ENCODE results near the gene ARHGEF26.
A peak's percentile ranks its signal among the peaks of the same experiment; 100 is the strongest.
"Not testable (repeated sequence)": the region's sequence is repeated elsewhere in the genome, so short reads cannot be mapped to it uniquely, and the experiment has no call there.

Gene ARHGEF26, protein sequence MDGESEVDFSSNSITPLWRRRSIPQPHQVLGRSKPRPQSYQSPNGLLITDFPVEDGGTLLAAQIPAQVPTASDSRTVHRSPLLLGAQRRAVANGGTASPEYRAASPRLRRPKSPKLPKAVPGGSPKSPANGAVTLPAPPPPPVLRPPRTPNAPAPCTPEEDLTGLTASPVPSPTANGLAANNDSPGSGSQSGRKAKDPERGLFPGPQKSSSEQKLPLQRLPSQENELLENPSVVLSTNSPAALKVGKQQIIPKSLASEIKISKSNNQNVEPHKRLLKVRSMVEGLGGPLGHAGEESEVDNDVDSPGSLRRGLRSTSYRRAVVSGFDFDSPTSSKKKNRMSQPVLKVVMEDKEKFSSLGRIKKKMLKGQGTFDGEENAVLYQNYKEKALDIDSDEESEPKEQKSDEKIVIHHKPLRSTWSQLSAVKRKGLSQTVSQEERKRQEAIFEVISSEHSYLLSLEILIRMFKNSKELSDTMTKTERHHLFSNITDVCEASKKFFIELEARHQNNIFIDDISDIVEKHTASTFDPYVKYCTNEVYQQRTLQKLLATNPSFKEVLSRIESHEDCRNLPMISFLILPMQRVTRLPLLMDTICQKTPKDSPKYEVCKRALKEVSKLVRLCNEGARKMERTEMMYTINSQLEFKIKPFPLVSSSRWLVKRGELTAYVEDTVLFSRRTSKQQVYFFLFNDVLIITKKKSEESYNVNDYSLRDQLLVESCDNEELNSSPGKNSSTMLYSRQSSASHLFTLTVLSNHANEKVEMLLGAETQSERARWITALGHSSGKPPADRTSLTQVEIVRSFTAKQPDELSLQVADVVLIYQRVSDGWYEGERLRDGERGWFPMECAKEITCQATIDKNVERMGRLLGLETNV

DNA sequence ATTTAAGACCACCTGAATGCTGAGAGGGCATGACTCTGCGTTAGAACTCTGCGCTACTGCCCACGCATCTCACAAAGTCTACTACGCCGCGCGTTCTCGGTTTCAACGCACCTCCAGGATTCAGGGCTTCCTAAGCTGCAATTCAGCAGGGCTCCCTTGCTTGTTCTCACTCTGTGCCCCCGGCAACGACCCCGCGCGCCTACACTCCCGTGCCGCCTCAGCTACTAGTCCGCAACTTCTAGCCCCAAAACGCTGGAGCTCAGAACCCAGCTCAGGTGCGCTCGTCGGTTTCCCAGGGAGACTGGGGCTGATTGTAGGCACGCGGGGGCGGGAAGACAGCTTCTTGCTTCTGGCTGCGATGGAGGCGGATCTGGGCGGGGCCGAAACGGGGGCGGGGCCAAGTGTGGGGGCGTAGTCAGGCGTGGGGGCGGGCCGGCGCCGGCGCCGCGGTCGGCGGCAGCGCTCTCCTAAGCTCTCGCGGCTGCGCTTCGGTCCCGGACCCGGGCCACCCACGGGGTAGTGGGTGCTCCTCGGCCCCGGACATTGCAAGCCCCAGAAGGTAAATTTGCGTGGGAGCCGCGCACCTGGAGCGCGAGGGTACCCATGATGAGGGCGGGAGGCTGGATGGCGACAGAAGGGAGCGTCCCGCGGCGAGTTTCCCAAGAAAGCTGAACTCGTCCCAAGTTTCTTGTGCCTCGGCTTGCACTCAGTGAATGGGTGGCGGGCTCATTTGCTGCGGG, at the start of gene ARHGEF26:
TSS of gene ARHGEF26 (plus strand) at position 430 of the 740 bp plus-strand sequence. CDS start 603 bp downstream, outside the sequence.
- DNase-seq: peak; percentile 71 to 82

DNA sequence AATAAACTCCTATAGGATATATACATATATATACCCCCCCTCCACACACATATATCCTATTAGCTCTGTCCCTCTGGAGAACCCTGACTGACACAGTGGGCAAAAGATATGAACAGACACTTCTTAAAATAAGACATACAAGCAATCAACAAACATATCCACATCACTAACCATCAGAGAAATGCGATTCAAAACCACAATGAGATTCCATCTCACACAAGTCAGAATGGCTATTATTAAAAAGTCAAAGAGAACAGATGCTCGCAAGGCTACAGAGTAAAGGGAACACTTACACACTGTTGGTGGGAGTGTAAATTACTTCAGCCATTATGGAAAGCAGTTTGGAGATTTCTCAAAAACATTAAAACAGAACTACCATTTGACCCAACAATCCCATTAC, 46.2 kb upstream of the ARHGEF26 start:
- no peak for DNase-seq

DNA sequence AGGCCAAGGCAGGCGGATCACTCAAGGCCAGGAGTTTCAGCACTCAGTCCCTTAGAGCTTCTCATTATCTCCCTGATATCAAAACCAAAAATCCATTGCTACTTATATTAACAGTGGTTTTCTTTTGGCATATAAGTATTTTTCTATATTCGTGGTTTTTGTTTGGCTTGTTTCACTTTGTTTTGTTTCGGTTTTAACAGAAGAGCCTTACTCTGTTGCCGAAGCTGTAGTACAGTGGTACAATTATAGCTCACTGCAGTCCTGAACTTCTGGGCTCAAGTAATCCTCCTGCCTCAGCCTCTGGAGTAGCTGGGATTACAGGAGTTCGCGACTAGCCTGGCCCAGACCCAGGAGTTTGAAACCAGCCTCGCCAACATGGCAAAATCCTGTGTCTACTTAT, 42.5 kb upstream of the ARHGEF26 start:
- no peak for DNase-seq

DNA sequence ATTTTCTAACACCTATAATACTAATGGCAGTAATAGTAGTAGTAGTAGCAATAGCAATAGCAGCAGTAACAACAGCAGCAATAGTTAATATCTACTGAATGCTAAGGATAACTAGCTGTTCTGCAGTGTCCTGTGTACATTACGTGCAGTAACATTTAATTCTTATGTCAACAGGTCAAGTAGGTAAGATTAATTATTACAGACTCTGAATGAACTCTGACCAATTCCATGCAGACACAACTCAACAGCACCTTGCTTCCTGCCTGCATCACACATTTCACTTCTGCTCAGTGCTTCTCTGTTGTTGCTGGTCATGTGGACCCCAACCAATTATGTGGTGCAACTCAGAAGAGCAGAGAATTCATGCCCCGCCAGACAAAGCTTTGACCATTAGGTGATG, 39.9 kb upstream of the ARHGEF26 start:
- DNase-seq: no peak

DNA sequence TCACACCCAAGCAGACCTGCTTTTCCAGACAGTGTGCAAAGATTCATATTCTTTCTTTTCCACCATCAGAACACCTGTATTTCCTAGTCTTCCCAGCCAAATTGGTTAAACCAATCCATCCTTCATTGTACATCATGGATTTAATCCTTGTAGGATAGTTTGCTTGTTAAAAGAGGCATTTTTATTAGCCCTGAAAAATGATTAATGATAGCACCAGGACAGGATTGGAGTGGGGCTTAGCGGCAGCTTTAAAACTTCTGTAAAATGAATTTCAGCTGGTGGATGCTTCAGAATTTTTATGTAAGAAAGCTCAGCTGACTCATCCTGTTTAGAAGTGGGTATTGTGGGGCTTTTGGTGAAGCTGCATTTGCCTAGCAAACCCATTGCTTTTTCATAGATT, 36.1 kb upstream of the ARHGEF26 start:
- no peak for DNase-seq

DNA sequence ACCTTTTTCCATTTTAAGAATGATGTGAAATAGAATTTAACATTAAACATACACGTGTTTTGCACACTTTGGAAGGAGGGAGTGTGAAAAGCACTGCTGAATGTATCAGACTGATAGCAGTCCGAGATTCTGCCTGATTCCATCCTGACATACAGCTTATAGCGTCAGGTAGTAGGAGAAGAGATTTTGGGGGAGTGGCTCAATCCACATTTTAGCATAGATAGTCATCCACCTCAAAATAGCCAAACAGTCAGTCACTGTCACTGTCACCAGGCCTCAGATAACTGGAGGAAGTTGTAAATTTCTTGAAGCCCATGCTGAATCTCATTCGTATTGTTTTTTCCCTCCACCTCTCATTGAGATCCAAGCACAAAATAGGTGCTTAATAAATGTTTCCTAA, 35.4 kb upstream of the ARHGEF26 start:
- no peak for DNase-seq

DNA sequence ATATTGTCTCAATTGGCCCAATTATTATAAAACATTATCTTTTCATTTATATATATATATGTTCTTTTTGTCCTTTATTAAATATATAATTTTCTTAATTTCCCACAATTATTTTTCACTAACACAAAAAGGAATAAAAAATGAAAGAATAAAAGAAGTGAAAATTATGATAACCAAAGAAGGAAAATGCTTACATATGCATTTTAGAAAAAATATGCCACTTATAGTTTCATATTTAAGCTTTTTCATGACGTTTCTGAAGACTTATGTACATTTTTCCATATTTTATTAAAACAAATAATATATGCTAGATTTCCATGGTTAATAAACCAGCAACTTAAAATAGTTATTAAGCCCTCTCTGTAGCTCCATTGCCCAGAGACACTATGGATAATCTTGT, 34.9 kb upstream of the ARHGEF26 start:
- DNase-seq: no peak

DNA sequence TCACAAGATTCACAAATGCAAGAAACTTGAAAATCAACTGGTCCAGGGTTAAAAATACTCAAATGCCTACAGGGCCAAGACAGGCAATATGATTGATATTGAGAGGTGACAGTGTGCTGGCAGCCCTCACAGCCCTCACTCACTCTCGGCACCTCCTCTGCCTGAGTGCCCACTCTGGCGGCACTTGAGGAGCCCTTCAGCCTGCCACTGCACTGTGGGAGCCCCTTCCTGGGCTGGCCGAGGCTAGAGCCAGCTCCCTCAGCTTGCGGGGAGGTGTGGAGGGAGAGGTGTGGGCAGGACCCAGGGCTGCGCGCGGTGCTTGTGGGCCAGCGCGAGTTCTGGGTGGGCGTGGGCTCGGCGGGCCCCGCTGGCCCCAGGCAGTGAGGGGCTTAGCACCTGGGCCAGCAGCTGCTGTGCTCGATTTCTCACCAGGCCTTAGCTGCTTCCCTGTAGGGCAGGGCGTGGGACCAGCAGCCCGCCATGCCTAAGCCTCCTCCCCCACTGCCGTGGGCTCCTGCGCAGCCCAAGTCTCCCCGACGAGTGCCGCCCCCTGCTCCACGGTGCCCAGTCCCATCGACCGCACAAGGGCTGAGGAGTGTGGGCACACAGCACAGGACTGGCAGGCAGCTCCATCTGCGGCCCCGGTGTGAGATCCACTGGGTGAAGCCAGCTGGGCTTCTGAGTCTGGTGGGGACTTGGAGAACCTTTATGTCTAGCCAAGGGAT, 33.3 kb upstream of the ARHGEF26 start:
- not testable (repeated sequence) for DNase-seq

DNA sequence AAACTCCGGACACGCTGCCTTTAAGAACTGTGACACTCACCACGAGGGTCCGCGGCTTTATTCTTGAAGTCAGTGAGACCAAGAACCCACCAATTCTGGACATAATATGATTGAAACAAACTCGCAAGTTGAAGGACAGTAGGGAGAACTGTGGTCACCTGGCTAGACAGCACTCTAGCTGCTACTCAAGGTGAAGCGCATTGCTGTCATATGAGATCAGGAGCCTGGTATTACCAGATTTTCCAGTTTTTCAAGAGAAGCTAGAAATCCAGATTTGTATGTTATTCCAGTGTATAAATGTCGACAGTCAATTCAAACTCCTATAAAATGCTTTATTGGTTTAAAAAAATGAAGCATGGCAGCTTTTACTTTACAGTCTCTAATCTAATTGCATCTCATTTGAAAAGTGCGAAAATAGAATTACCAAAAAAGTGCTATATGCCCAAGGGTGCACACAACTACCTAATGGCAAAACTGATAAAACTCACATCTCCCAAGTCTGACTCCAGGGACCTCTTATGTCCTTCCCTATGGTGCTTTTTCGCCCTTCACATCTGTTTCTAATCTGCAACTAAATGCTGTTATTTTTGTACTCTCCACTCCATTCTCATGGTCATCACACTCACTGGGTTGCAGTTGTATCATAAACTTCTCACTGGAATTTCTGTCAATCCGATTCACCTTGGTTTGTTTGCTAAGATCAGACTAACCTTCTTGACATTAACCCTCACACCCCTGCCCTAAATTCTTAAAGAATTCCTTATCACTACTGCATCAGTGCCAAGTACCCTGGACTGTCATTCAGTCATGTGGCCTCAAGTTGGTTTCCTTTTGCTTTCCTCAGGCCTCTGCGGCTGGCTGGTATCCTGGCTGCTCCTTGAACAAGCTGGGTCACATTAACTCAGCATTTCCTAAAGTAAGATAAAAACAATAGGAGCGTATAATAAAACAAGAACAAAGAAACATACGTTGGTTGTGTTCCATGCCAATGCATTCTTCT, 31.5 kb upstream of the ARHGEF26 start:
- no peak for DNase-seq

DNA sequence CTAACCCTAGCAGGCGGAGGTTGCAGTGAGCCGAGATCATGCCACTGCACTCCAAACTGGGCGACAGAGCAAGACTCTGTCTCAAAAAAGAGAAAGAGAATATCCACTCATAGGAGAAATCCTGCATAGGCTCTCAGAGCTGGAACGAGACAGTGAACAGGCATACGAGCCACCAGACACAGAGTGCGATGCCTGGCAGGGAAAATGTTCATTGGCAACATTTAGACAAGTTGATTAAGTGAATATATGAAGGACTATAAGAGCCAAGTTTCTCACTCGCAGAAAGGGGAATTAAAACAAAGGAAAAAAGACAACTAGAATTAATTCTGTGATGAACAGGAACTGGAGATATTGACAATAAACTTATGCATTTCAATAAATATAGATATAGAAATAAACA, 27.1 kb upstream of the ARHGEF26 start:
- no peak for DNase-seq

DNA sequence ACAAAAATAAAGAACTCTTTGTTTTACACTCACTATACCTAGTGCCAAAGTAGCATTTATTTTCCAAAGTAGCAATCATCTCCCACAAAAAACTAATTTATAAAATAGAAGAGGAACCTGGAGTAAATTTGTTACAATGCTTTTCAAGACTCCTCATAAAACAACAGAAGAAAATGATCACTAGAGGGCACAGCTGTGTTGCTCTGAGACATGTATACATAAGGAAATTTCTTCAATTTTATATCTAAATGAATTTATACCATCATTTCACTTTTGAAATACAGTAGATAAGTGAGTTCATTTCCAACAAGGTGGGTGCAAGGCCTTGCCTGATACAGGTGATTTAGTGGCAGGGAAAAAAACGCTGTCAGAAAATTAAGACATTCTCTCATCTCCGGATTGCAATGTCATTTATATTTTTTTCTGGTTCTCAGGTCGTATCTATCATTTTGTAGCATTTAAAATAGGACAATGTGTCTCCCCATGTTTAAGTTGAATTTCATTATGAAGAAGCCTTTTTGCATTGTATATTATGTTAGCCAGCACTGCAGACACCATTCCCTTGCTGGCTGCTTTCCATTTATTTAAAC, 25.3 kb upstream of the ARHGEF26 start:
- no peak for DNase-seq

DNA sequence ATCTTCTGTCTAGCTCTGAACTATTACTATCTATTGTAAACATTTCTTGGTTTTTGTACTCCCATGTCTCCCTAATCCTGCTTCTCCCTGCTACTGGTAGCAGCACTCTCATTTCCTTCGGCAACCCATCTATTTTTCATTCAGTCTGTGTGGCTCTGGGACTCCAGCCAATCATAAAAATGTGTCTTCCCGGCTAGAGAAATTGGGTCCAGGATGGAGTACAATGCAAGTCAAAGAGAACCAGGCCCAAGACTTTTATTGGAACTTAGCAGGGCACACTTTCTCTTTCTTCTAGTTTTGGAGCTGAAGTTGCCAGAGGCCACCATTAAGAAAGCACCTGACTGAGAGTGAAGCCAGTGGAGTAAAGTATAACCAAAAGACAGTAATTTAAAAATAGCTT, 22.8 kb upstream of the ARHGEF26 start:
- DNase-seq: no peak

DNA sequence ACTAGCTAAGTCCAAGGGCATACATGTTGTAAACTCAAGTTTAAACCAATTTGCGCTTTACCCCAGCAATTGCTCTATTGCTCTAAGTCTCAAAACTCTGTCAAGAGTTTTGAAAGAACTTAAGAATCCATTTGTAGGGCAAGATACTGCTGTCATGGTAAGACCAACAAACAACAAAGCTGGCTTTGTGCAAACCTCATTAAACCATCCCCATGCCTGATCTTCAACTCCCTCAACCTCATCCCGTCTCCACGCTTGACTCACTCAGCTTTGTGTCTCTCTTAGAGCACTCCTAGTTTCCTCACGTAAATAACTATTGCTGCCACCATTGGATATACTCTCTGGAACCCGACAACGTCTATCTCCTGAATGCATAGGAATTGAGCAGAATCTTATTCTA, 20.6 kb upstream of the ARHGEF26 start:
- DNase-seq: no peak

DNA sequence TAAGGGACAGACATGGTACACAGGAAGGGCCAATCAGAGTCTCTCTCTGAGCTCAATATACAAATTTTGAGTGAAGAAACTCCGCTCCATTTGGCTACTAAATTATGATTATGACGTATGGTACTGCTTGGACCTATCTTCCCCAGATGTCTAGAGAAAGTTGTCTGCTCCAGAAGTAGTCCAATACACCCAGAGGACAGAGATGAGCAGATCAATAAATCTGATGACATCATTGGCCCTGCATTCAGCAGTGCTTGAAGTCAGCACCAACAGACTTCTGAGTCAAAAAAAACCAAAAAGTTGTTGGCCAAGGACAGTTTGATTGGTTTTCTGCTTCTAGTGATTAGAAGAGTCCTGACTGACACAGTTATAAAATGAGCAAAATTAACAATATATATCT, 19.9 kb upstream of the ARHGEF26 start:
- no peak for DNase-seq

DNA sequence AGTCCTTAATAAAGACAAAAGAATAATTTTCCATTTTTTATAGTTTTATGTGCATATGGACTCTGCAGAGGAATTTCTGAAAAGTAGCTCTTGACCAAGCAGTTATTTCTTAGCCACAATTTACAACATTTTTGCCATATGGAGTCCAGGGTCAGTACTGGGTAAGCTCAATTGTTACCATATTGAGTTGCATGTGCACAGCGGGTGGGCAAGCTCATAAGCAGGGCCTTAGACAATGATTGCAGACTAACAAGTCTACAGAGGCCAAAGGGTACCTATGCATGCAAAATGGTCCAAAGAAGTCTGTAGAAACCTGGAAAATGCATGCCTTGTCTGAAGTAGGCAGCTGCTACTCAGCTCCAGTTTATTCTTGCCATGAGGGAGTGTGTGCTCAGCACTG, 19.0 kb upstream of the ARHGEF26 start:
- peak; percentile 65 to 79 for DNase-seq

DNA sequence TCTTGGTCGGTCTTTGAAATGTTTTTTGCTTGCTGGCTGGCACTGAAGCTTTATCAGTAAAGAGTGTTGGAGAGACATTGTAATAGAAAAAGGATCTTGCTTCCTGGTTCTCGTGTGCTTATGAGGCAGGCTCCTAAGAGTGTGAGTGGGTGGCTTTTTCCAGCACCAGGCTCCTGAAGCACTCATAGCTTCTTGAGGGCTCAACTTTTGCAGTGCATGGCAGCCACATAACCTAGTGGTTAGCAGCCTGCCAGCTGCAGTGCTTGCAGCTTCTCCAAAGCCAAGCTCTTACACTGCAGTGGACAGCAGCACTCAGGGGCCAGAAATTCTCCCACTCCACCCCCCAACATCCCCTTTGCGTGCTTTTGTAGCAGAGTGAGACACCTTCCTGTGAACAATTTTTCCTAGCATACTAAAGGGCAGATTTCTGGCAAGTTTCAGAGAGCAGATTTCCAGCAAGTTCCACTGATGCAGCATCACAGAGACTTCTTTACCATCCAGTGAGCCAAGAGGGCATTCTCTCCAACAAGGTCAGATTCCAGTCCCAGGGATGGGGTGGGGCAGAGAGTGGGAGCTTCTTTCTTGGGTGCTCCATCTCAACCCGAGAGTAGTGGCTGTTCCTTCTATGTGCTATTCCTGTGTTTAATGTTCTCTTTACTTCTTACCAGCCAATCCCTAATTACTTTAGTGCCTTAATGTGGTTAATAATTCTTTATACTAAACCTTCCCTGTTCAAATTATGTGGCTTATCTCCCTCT, 15.8 kb upstream of the ARHGEF26 start:
- no peak for DNase-seq

DNA sequence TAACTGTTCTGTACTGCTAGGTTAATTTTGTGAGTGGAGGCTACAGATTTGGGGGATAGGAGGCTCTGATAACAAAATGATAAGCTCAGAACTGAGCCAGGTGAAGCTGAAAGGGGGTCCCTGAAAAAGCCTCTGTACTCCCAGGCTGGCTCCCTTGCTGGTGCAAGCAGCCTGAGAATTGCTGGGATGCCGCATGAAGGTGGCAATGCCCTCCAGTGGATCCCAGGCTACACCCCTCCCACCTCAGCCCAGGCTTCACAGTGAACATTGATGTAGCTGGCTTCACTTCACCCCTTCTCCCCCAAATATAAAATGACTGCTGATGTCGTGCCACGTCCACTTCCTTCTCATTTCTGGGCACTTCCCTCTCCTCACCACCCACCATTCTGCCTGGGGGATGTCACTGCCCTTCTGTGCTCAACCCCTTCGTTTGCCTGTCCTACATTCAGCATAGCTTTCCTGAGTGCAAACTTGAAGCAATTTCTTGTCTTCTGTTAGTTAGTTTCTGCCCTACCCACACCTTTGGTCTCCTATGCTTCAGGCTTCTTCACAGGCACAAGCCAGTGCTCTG, 9.7 kb upstream of the ARHGEF26 start:
- no peak for DNase-seq

DNA sequence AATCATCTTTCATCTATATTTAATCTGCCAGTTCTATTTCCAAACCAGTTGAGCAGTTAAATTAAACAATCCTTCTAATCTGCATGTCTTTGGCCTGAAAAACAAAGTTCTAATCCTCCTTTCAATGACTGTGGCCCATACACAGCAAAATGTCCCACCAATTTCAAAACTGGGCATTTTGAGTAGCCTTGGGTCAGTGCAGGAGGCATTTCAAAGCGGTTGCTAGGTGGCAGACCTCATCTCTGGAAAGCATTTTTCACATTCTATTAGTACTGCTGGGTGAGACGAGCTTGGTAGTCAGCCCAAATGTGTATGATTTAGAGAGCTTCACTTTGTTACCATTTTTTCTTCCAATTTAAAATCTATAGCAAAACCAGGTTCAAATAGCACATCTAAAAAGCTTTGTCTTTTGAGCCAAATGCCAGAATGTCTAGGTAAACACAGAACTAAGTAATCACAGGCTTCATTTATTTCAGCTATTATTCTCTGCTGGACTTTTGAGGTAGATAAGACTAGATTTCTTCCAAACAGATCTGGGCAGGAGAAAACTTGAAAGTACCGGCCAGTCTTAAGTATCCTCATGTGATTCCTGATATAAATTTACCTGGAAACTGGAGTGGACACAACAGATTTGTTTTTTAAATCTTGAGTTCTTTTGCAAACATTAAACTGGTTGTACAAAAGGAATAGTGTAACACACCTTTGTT, 8.9 kb upstream of the ARHGEF26 start:
- DNase-seq: no peak

DNA sequence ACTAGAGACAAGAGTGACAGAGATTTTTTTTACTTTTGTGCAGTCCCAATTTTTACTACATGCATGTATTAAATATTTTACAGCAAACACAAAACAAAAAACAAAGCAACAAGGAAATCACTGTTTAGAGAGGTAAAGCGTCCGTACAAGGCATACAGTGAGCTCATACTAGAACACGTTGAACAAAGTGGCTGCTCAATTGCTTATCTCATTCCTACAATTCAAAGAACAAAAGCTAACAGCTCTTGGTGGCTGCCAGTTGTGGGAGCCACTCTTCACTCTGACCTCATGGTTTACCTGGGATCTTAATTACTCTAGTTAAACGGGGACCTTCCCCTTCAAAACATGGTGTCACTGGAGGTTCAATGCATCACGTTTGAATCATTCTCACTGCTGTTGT, 7.6 kb upstream of the ARHGEF26 start:
- DNase-seq: no peak
